Smooth muscle cell (in vitro differentiated cells): ENCODE measurements around the gene TRDN. TPM values are rescaled to one million over a fixed set of nuclear protein-coding genes. Genes with fewer than 3 reads are reported as not detected.

Source experiments
- DNase-seq: peaks from one replicate; lab custom pipeline; 2025; ENCODE audit not compliant: unreplicated experiment; lab: John Stamatoyannopoulos, UW
- H2AFZ ChIP-seq: fragments of 200-600 bp; sonication (generic); 2 replicates; pipeline ENCODE4 v1.6.0; 2016; ENCODE audit warnings: antibody characterized with exemption, low read depth, mild to moderate bottlenecking
- H3F3A ChIP-seq: fragments of 200-600 bp; sonication (generic); 2 replicates; pipeline ENCODE4 v1.6.0; 2017; ENCODE audit warnings: antibody characterized with exemption, low read depth
- H3K27ac ChIP-seq: fragments of 200-600 bp; sonication (generic); 2 replicates; pipeline ENCODE4 v1.5.1; 2016; ENCODE audit warnings: low read depth, mild to moderate bottlenecking
- H3K27me3 ChIP-seq: fragments of 200-600 bp; sonication (generic); 2 replicates; pipeline ENCODE4 v1.6.1; 2016; ENCODE audit warnings: low read depth, mild to moderate bottlenecking
- H3K36me3 ChIP-seq: fragments of 200-600 bp; sonication (generic); 2 replicates; pipeline ENCODE4 v1.5.1; 2016; ENCODE audit warnings: low read depth
- H3K4me1 ChIP-seq: fragments of 200-600 bp; sonication (generic); 2 replicates; pipeline ENCODE4 v1.5.1; 2016; ENCODE audit warnings: low read depth
- H3K4me2 ChIP-seq: fragments of 200-600 bp; sonication (generic); 2 replicates; pipeline ENCODE4 v1.6.0; 2016; ENCODE audit warnings: mild to moderate bottlenecking
- H3K4me3 ChIP-seq: fragments of 200-600 bp; sonication (generic); 2 replicates; pipeline ENCODE4 v1.5.1; 2016; ENCODE audit warnings: mild to moderate bottlenecking
- H3K79me2 ChIP-seq: fragments of 200-600 bp; sonication (generic); 2 replicates; pipeline ENCODE4 v1.6.0; 2016; ENCODE audit warnings: low read depth, mild to moderate bottlenecking
- H3K9ac ChIP-seq: fragments of 200-600 bp; sonication (generic); 2 replicates; pipeline ENCODE4 v1.6.0; 2016; ENCODE audit warnings: low read depth
- H3K9me3 ChIP-seq: fragments of 200-600 bp; sonication (generic); replicated peaks from 2 replicates; pipeline ENCODE4 v1.5.1; 2016; ENCODE audit warnings: low read depth
- H4K20me1 ChIP-seq: fragments of 200-600 bp; sonication (generic); 2 replicates; pipeline ENCODE4 v1.6.0; 2016; ENCODE audit warnings: low read depth
- WGBS: methylation state at CpG from one replicate; pipeline ENCODE4 v1.1.7; 2016; ENCODE audit warnings: low lambda C conversion rate; 5-methylcytosine and 5-hydroxymethylcytosine counted together
- polyA plus RNA-seq: library from polyadenylated mRNA; unstranded; fragments of >200 nt; fragmentation: Nextera tagmentation; extraction: Ambion mirVana; gene quantifications from 2 replicates; pipeline ENCODE4 v1.2.1, GENCODE V29; 2016
- total RNA-seq: library from RNA; depleted of rRNA; stranded (reverse); fragments of >200 nt; gene quantifications from 2 replicates; pipeline ENCODE4 v1.2.3, GENCODE V29; 2014
- TF ChIP-seq, protein P1 (sequence below): fragments of 200-600 bp; sonication (generic); IDR thresholded peaks from 2 replicates; pipeline ENCODE4 v1.5.1; 2017; ENCODE audit warnings: borderline replicate concordance, mild to moderate bottlenecking, antibody characterized with exemption; ENCODE audit not compliant: insufficient read depth, poor library complexity, severe bottlenecking

Gene TRDN
- total and polyA plus RNA-seq, 2 experiments from 2014 or later: 0.14 TPM; not detected in 1

DNA sequence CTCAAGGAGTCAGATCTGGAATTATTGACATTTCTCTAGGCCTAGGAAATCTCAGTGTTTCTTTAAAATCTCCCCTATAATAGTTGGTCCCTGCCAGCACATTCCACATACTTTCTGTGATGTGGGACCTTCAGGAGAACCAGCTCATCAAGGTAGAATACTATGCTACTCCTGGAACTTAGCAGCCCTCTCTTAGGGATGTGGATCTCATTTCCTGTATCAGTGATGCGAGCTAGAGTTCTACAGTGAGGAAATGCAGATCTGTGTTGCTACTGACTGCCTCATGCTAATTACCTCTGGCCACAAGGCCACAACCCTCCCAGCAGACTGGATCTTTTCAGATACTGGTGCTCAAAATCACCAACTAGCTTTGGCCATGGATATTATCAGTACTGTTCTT lies 446.9 kb downstream of the TRDN start:
- Histone ChIP-seq H3K27ac (no peak overlapping the region), H3K4me1 (no peaks in the 10 kb centered on the region), H2AFZ (no peak overlapping the region), H3K4me3 (no peak overlapping the region), H4K20me1 (no peaks in the 10 kb centered on the region), H3K9ac (no peak overlapping the region), H3K9me3 (no peaks in the 10 kb centered on the region), H3K36me3 (no peaks in the 10 kb centered on the region), H3K4me2 (no peak overlapping the region), H3K79me2 (no peaks in the 10 kb centered on the region), H3F3A (no peaks in the 10 kb centered on the region), H3K27me3 (no peaks in the 10 kb centered on the region)
- WGBS: 55% methylated on average over 1 of the region's 1 CpG
- TF ChIP-seq, protein P1, sequence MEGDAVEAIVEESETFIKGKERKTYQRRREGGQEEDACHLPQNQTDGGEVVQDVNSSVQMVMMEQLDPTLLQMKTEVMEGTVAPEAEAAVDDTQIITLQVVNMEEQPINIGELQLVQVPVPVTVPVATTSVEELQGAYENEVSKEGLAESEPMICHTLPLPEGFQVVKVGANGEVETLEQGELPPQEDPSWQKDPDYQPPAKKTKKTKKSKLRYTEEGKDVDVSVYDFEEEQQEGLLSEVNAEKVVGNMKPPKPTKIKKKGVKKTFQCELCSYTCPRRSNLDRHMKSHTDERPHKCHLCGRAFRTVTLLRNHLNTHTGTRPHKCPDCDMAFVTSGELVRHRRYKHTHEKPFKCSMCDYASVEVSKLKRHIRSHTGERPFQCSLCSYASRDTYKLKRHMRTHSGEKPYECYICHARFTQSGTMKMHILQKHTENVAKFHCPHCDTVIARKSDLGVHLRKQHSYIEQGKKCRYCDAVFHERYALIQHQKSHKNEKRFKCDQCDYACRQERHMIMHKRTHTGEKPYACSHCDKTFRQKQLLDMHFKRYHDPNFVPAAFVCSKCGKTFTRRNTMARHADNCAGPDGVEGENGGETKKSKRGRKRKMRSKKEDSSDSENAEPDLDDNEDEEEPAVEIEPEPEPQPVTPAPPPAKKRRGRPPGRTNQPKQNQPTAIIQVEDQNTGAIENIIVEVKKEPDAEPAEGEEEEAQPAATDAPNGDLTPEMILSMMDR: no peak
- DNase-seq: no peak

DNA sequence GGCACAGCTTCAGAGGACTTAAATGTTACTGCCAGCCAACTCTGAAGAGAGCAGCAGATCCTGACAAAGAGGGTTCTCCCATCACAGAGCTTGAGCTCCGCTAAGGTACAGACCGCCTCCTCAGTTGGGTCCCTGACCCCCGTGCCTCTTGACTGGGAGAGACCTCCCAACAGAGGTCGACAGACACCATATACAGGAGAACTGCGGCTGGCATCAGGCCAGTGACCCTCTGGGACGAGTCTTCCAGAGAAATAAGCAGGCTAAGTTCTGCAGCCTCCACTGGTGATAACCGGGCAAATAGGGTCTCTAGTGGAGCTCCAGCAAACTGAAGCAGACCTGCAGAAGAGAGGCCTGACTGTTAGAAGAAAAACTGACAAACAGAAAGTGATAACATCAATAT lies 453.8 kb downstream of the TRDN start:
- H3K27me3 ChIP-seq: no peaks in the 10 kb centered on the region
- H4K20me1 ChIP-seq: no peaks in the 10 kb centered on the region

DNA sequence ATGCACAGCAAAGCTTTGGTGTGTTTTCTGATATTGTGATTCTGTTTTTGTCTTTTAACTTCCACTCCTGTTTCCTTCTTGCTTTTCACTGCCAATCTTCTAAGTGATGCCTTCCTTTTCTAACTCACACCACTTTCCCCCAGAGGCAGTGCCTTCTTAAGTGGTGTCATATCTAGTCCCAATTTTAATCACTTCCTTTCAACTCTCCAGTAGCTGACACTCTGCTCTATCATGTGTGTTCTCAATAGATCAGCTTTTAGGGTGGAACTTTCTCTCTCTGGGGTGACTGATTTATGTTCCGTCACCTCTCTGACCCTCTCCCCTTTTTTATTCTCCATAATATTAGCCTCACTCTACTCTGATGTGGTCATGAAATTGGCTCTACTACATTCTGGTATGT lies 460.0 kb downstream of the TRDN start:
- Histone ChIP-seq H3K4me2 (no peak overlapping the region), H2AFZ (no peak overlapping the region), H3F3A (no peaks in the 10 kb centered on the region), H4K20me1 (no peaks in the 10 kb centered on the region), H3K4me1 (no peaks in the 10 kb centered on the region), H3K27ac (no peak overlapping the region), H3K36me3 (no peaks in the 10 kb centered on the region), H3K79me2 (no peaks in the 10 kb centered on the region), H3K27me3 (no peaks in the 10 kb centered on the region), H3K9ac (no peak overlapping the region), H3K9me3 (no peaks in the 10 kb centered on the region), H3K4me3 (no peak overlapping the region)
- DNase-seq: no peak
- WGBS: 48% methylated on average over 1 of the region's 1 CpG
- TF ChIP-seq, protein P1: no peak

More for the DNA sequence above, 453.8 kb downstream of the TRDN start:
- H3K9ac ChIP-seq: no peak overlapping the region
- no peaks in the 10 kb centered on the region for H3K36me3 ChIP-seq
- H3K27ac ChIP-seq: no peak overlapping the region
- no peaks in the 10 kb centered on the region for H3K9me3 ChIP-seq
- H3K4me3 ChIP-seq: no peak overlapping the region
- no peaks in the 10 kb centered on the region for H3K4me1 ChIP-seq
- no peaks in the 10 kb centered on the region for H3K79me2 ChIP-seq
- no peaks in the 10 kb centered on the region for H3F3A ChIP-seq
- DNase-seq: no peak
- TF ChIP-seq, protein P1: no peak
- H3K4me2 ChIP-seq: no peak overlapping the region
- WGBS: 80% methylated on average over 7 of the region's 7 CpGs
- no peak overlapping the region for H2AFZ ChIP-seq

- Histone ChIP-seq H3F3A (no peaks in the 10 kb centered on the region), H2AFZ (no peak overlapping the region), H4K20me1 (no peaks in the 10 kb centered on the region), H3K27me3 (no peaks in the 10 kb centered on the region), H3K79me2 (no peaks in the 10 kb centered on the region), H3K27ac (no peak overlapping the region), H3K9ac (no peak overlapping the region), H3K4me1 (no peaks in the 10 kb centered on the region), H3K36me3 (no peaks in the 10 kb centered on the region), H3K4me2 (no peak overlapping the region), H3K9me3 (no peaks in the 10 kb centered on the region), H3K4me3 (no peak overlapping the region)
- no peak for DNase-seq
- 80% methylated on average over 5 of the region's 5 CpGs for WGBS
- TF ChIP-seq, protein P1: no peak
Measured at GRCh38 chr6:123171341-123172115, 465.2 kb downstream of the TRDN start.
